SK-N-SH (cell line): ENCODE data around the gene ZNF655.

Experiments used
- ELF1 ChIP-seq: IDR thresholded peaks from 2 replicates; pipeline ENCODE4 v1.4.0; 2012
- EP300 ChIP-seq, 2 experiments: IDR thresholded peaks; 2 replicates each; pipeline versions ENCODE4 v1.4.0 to v1.6.1; 2012; ENCODE audit warnings: borderline replicate concordance in 1 of 2, low read depth in 1 of 2, low read length in 1 of 2
- EZH2phosphoT487 ChIP-seq: fragments of 200-600 bp; sonication (generic); IDR thresholded peaks from 2 replicates; pipeline ENCODE4 v1.6.1; 2017; ENCODE audit warnings: low read depth, mixed run types, mild to moderate bottlenecking, antibody characterized with exemption, moderate library complexity, borderline replicate concordance
- GATA2 ChIP-seq: sonication (generic); formaldehyde crosslinking; IDR thresholded peaks from 2 replicates; pipeline ENCODE4 v1.5.0; 2020; ENCODE audit warnings: mild to moderate bottlenecking, missing genetic modification reagents
- JUND ChIP-seq: IDR thresholded peaks from 2 replicates; pipeline ENCODE4 v1.4.0; 2012
- MAX ChIP-seq: IDR thresholded peaks from 2 replicates; pipeline ENCODE4 v1.4.0; 2012; ENCODE audit warnings: low read depth
- POLR2AphosphoS5 ChIP-seq: IDR thresholded peaks from 2 replicates; pipeline ENCODE4 v1.6.1; 2012; ENCODE audit warnings: low read depth, low read length
- RAD21 ChIP-seq: IDR thresholded peaks from 2 replicates; pipeline ENCODE4 v1.6.1; 2012; ENCODE audit warnings: mild to moderate bottlenecking, low read length
- SIN3A ChIP-seq: IDR thresholded peaks from 2 replicates; pipeline ENCODE4 v1.6.1; 2012; ENCODE audit warnings: low read depth, mild to moderate bottlenecking, low read length, moderate library complexity, borderline replicate concordance
- TAF1 ChIP-seq: IDR thresholded peaks from 2 replicates; pipeline ENCODE4 v1.6.1; 2012; ENCODE audit warnings: low read depth, mild to moderate bottlenecking, low read length, moderate library complexity, borderline replicate concordance
- USF1 ChIP-seq: IDR thresholded peaks from 2 replicates; pipeline ENCODE4 v1.4.0; 2012; ENCODE audit warnings: low read depth, borderline replicate concordance
- YY1 ChIP-seq: IDR thresholded peaks from 2 replicates; pipeline ENCODE4 v1.4.0; 2012; ENCODE audit warnings: low read depth, mild to moderate bottlenecking
- TF ChIP-seq, protein P1 (sequence below): fragments of 200-600 bp; sonication (generic); IDR thresholded peaks from 2 replicates; pipeline ENCODE4 v1.6.1; 2017; ENCODE audit warnings: antibody characterized with exemption, mild to moderate bottlenecking, moderate library complexity
- TF ChIP-seq, protein P2 (sequence below): IDR thresholded peaks from 2 replicates; pipeline ENCODE4 v1.6.1; 2012; ENCODE audit warnings: mild to moderate bottlenecking, low read depth, low read length, moderate library complexity

DNA sequence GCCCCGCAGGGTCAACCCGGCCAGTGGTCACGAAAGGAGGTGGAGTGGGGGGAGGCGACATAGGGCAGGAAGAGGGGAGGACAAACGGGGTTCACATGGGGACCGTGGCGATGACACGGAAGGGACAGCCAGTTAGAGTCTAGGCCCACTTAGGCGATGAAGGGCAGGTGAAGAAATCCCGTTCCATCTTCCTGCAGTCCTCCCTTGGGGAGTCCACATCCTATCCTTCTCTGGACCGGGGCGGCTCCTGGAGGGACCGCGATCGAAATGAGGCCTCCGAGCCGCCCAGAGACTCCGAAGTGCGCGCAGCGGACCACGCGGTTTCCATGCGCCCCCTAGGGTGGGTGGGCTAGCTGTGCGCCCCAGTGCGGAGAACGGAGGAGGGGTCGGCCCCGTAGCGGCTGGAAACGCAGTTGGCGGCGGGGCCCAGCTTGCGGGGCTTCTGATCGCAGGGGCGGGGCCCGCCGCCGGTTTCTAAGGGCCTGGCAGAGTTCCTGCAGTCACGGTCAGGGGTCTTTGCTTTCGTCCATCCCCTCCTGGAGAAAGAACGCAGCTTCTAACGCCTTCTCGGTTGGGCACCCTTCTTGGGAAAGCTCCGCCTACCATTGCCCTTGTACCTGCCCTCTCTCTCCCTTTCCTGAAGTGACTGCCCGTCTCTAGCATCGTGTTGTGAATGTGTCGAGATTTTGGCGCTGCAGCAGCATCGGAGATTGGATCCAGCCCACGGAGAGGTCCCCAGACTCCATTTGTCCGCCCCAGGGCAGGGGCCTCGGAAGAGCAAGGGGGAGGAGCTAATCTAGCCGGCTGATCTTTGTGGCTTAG lies 21.7 kb downstream of the ZNF655 start:
- TF ChIP-seq YY1 (no peak), RAD21 (peak; percentile 64), JUND (no peak), EP300 (IDR thresholded peaks at IDR 0.05; ENCODE audit: borderline replicate concordance in 1 of 2, low read depth in 1 of 2, low read length in 1 of 2) (no peak), MAX (peak; percentile 91), GATA2 (CRISPR knock-in tag) (peak; percentile 81), ELF1 (no peak), TAF1 (no peak), SIN3A (no peak), USF1 (no peak), EZH2phosphoT487 (no peak), POLR2AphosphoS5 (no peak)
- TF ChIP-seq, protein P1, sequence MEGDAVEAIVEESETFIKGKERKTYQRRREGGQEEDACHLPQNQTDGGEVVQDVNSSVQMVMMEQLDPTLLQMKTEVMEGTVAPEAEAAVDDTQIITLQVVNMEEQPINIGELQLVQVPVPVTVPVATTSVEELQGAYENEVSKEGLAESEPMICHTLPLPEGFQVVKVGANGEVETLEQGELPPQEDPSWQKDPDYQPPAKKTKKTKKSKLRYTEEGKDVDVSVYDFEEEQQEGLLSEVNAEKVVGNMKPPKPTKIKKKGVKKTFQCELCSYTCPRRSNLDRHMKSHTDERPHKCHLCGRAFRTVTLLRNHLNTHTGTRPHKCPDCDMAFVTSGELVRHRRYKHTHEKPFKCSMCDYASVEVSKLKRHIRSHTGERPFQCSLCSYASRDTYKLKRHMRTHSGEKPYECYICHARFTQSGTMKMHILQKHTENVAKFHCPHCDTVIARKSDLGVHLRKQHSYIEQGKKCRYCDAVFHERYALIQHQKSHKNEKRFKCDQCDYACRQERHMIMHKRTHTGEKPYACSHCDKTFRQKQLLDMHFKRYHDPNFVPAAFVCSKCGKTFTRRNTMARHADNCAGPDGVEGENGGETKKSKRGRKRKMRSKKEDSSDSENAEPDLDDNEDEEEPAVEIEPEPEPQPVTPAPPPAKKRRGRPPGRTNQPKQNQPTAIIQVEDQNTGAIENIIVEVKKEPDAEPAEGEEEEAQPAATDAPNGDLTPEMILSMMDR: peak; percentile 62
- TF ChIP-seq, protein P2, sequence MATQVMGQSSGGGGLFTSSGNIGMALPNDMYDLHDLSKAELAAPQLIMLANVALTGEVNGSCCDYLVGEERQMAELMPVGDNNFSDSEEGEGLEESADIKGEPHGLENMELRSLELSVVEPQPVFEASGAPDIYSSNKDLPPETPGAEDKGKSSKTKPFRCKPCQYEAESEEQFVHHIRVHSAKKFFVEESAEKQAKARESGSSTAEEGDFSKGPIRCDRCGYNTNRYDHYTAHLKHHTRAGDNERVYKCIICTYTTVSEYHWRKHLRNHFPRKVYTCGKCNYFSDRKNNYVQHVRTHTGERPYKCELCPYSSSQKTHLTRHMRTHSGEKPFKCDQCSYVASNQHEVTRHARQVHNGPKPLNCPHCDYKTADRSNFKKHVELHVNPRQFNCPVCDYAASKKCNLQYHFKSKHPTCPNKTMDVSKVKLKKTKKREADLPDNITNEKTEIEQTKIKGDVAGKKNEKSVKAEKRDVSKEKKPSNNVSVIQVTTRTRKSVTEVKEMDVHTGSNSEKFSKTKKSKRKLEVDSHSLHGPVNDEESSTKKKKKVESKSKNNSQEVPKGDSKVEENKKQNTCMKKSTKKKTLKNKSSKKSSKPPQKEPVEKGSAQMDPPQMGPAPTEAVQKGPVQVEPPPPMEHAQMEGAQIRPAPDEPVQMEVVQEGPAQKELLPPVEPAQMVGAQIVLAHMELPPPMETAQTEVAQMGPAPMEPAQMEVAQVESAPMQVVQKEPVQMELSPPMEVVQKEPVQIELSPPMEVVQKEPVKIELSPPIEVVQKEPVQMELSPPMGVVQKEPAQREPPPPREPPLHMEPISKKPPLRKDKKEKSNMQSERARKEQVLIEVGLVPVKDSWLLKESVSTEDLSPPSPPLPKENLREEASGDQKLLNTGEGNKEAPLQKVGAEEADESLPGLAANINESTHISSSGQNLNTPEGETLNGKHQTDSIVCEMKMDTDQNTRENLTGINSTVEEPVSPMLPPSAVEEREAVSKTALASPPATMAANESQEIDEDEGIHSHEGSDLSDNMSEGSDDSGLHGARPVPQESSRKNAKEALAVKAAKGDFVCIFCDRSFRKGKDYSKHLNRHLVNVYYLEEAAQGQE: no peak
